Measurements from ENCODE around the gene MAPK14.

DNA sequence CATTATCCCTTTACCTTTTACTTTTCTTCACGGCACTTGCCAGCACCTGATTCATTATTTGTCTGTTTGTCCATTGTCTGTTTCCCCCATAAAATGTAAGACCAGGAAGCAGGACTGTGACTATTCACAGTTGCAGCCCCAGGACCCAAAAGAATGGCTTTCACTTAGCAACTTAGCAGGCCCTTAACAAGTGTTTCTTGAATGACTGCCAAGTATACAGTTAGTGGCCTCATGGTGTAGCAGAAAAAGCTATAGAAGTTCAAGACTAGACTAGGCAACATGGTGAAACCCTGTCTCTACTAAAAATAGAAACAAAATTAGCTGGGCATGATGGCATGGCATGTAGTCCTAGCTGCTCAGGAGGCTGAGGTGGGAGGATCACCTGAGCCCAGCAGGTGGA lies 7.5 kb upstream of the MAPK14 start:
- TF ChIP-seq, protein P1, sequence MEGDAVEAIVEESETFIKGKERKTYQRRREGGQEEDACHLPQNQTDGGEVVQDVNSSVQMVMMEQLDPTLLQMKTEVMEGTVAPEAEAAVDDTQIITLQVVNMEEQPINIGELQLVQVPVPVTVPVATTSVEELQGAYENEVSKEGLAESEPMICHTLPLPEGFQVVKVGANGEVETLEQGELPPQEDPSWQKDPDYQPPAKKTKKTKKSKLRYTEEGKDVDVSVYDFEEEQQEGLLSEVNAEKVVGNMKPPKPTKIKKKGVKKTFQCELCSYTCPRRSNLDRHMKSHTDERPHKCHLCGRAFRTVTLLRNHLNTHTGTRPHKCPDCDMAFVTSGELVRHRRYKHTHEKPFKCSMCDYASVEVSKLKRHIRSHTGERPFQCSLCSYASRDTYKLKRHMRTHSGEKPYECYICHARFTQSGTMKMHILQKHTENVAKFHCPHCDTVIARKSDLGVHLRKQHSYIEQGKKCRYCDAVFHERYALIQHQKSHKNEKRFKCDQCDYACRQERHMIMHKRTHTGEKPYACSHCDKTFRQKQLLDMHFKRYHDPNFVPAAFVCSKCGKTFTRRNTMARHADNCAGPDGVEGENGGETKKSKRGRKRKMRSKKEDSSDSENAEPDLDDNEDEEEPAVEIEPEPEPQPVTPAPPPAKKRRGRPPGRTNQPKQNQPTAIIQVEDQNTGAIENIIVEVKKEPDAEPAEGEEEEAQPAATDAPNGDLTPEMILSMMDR (IDR thresholded peaks at IDR 0.05), result no peak
- TF ChIP-seq POLR2A (IDR thresholded peaks at IDR 0.05), result no peak
